Thyroid gland (tissue), 4 donors: Measurements from ENCODE around the gene ETV6.

ENCODE experiments used
- POLR2A ChIP-seq, 2 donors: fragments of 450-650 bp; IDR thresholded peaks; one replicate each; pipeline ENCODE4 v1.6.1; 2017; ENCODE audit warnings: antibody characterized with exemption in 2 of 2, mild to moderate bottlenecking in 2 of 2, moderate library complexity in 1 of 2
- TF ChIP-seq, protein P1 (sequence below), 6 experiments: fragments of 200-600 bp in 3 of 6; fragments of 450-650 bp in 3 of 6; sonication (generic) in 3 of 6; IDR thresholded peaks; one replicate each; pipeline ENCODE4 v1.5.1; 2016 to 2019; ENCODE audit warnings: antibody characterized with exemption in 6 of 6, mild to moderate bottlenecking in 2 of 6, inconsistent platforms in 1 of 6, moderate library complexity in 1 of 6

DNA sequence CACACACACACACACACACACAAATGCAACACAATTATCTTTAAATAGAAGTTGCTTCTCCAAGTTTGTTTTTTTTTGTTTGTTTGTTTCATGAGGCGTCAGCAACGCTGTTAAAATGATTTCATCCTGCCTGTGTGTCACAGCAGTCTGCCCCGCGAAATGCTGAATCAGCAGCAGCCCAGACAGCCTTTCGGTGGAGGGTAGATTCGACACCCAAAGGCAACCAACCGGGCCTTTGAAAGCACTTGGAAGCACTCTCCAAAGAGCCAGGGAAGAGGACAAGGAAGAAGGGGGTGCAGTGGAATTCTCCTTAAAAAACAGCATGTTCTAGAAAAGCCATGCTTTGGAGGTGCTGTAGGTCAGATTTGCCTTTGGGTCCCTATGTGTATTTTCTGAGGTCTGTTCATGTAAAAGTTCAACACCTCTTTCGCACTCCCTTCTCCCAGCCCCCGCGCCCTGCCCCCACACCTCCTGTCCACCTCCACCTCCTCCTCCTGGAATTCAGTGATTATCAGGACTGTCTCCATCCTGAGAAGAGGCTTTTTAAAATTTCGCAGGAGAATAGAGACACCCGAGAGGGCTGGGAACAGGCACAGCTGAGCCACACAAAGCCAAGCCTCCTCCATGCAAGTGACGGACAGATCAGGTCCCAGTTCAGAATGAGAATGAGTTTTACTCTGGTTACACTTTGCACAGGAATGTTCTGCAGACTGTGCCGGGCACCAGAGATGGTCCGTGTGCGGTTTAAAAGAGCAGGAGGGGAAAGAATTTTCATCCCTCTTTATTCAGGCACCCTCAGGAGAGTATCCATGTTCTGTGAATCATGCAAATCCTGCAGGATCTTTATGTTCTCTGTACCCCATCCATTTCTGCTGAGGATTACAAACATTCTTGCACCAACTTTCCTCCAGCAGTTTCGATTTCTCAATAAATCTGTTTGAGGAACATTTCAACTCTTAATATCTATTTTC lies 177.9 kb downstream of the ETV6 start:
- TF ChIP-seq, protein P1, sequence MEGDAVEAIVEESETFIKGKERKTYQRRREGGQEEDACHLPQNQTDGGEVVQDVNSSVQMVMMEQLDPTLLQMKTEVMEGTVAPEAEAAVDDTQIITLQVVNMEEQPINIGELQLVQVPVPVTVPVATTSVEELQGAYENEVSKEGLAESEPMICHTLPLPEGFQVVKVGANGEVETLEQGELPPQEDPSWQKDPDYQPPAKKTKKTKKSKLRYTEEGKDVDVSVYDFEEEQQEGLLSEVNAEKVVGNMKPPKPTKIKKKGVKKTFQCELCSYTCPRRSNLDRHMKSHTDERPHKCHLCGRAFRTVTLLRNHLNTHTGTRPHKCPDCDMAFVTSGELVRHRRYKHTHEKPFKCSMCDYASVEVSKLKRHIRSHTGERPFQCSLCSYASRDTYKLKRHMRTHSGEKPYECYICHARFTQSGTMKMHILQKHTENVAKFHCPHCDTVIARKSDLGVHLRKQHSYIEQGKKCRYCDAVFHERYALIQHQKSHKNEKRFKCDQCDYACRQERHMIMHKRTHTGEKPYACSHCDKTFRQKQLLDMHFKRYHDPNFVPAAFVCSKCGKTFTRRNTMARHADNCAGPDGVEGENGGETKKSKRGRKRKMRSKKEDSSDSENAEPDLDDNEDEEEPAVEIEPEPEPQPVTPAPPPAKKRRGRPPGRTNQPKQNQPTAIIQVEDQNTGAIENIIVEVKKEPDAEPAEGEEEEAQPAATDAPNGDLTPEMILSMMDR (IDR thresholded peaks at IDR 0.05): peak in 1 of 6 experiments; percentile 14
- TF ChIP-seq POLR2A (IDR thresholded peaks at IDR 0.05): peak in 1 of 2 donors; percentile 11
